HG02938 (cell line): ENCODE measurements around the gene C11orf24.

ENCODE experiments used
- ATAC-seq: cut with Tn5 transposase; IDR thresholded peaks from one replicate; pipeline ENCODE4 v1.9.1; 2021; ENCODE audit warnings: mild to moderate bottlenecking, moderate library complexity; ENCODE audit not compliant: unreplicated experiment

C11orf24 gene

DNA sequence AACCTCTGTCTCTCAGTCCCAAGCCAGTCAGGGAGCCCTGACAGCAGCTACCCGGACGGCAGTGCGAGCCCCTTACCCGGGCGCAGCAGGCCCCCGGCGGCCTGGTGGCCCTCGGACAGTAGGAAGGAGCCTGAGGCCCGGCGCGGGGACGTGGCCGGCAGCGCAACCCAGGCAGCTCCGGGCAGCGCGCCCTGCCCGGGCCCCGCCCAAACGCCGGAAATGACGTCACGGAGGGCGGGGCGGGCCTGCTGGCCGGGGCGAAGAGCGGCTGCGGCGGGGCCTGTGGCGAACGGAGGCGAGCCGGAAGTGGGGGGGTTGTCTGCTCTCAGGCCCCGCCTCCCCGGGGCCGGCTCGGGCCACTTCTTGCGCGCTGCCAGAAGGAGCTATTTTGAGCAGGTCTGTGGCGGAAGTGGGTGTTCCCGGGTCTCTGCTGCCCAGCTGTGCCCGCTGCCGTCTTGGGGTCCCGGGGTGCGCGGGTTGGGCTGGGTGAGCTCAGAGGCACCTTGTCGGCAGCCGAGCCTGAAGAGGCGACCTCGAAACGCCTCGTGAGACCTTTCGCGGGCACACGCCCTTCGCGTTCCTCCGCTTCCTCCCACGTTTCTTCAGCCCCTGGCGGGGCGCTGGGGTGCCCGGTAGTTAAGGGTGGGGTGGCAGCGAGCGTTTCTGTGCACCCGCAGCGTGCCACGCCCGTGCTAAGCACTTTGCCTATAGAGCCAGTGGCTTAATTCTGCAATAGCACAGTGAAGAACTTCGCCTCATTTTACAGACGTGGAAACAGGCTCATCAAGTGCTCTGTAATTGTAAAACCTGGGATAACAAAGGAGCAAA lies at the start of gene C11orf24:
TSS of gene C11orf24 (minus strand) at position 193 of the 828 bp plus-strand sequence. CDS start 8,206 bp downstream, outside the sequence.
- peak; percentile 69 for ATAC-seq

DNA sequence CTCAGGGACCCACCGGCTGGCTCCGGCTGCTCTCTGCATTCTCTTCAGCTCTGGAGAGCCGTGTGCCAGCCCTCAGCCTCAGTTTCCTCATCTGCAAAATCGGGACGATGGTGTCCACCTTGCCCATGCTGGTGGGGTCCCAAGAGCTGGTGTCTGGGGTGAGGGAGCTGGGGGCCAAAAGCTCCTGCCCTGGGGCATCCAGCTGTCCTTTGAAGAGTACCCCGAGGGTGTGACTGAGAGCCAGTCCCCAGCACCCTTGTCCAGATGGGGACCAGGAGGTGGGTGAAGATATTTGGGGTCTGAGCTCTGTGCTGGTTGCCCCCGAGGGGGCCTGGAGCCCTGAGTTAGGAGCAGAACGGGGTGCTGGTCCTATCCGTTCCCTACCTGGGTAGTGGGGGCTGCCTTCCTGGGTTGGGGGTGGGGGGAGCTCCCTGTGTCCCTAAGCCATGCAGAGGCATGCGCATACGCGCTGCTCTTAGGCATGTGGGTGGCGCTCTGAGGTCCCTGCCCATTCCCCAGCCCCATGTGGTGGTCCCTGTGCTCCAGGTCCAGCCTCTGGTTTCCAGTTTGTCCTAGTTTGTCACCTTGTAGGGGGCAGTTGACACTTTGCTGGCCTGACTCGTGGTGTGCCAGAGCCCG lies 45.5 kb upstream of the C11orf24 start:
- ATAC-seq, result no peak

DNA sequence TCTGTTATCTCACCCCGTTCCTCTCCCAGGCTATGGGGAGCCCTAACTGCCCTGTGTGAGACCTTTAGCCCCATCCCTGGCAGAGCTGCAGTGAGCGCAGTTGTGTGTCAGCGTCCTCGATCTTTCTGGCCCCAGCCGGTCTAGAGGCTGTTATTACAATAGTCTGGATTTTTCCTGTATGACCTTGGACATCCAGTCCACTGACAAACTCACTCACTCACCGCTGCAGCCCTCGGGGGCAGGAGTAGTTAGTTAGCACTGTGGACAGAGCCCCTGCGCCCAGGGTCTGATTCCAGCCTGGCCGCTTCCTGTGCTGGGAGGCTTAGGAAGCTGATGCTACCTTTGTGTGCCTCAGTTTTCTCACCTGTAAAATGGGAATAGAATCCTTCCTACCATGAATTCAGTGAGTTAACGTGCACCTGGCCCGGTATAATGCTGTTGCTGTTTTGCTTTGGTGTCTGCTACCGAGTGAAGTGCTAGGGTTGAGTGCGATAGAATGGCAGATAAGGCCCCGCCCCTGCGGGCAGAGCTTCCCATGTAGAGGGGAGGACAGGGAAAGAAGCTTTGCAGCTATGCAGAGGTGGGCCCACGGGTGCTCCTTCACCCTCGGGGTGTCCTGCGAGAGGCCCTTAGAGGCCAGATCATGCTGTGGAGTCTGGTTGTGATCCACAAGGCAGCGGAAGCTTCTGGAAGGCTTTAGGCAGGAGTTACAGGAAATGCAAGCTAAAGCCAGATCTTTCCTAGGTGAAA lies 43.6 kb upstream of the C11orf24 start:
- no peak for ATAC-seq

DNA sequence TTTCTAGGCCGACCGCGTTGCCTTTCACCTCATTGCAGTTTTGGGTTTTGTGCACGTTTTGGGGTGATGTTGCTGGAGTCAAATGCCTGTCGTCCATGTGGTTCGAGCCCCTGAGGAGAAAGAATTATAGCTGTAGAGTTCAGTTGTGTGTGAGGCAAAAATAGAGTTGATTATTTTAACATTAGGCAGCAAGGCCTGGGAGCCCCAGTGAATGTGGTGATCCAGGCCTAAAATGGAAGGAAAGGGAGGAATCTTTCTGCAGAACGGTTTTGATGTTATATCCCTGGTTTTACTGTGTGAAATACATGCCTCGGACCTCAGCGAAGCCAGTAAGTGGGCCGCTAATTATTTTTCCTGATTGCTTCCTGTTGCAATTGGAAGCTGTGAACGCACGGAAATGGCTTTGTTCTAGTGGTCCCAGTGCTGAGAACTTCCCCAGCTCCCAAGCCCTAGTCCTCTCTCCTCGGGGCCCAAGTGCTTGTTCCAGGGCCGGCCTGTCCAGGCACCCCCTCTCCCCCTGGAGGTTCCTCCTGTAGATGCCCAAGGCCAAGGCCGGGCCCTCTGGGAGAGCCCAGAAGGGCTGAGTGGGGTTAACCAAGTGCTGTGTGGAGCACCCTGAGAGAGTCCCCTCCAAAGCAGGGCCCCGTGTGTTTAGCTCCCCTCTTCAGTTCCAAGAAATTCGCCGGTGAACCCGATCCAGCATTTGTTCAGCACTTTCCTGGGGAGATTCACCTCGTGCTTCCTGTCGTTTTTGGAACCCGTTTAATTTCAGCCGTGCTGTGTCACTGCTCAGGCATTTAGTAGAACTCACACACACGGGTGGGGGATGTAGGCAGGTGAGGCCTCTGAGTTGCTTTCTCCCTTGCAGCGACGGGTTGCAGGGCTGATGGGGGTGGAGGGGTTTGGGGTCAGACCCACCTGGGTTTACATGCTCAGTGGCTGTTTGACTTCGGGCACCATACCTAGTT lies 42.7 kb upstream of the C11orf24 start:
- no peak for ATAC-seq

DNA sequence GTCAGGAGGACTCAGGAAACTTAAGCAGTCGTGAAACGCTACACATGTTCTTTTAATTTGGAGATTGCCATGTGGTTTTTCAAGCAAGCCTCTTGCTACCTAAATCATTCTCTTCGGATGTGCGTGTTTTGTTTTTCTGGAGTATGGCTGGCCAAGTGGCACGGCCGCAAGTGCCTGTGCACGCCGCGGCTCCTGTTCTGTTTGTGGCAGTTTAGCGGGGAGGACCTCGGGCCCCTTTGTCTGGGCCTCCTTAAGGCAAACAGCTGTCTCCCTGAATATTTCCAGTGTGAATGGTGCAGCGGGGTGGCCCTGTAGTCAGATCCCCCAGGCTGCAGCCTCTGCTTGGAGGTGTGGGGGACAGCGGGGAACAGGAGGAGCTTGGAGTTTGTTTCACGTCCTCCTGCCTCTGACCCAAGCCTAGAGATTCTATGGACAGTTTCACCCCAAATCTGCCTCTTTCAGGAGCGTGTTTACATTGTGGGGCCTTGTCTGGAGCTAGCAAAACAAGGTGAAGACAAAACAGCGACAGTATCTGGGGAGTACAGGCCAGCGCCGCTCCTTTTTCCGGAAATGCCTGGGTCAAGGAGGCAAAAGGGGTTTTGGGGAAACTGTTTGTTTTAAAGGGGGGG lies 41.9 kb upstream of the C11orf24 start:
- no peak for ATAC-seq

DNA sequence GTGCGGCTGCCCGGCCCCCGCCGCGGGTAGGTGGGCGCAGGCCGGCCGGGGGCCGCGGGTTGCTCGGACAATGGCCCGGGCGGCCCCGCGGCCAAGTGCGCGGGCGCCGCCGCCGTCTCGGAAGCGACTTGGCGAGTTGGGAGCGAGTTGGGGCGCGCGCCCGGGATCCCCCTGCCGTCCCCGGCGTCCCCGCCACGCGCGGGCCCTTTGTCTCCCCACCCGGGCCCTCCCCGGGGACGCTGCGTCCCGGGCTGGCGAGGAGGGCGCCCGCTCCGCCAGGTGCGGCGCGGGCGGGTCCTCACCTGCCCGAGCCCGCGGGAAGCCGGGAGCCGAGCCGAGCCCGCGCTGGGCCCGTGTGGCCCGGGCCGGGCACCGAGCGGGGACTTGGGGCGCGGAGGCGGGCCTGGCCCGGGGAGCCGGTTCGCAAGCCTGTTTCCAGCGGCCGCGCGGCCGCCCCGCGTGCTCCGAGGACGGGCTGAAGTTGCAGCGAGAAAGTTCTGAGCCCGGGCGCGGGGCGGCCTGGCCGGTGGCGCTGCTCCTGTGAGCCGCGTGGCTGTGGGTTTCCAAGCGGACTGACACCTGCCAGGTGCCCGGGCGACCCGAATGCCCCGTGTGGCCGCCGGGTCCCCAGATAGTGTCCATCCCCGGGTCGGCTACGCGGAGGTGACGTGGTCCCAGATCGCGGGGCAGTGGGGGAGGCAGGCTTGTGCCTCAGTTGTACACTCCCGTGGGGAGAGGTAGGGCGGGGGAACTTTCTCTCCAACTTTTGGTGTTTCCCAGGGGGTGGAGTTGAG lies 41.2 kb upstream of the C11orf24 start:
- ATAC-seq, result no peak

DNA sequence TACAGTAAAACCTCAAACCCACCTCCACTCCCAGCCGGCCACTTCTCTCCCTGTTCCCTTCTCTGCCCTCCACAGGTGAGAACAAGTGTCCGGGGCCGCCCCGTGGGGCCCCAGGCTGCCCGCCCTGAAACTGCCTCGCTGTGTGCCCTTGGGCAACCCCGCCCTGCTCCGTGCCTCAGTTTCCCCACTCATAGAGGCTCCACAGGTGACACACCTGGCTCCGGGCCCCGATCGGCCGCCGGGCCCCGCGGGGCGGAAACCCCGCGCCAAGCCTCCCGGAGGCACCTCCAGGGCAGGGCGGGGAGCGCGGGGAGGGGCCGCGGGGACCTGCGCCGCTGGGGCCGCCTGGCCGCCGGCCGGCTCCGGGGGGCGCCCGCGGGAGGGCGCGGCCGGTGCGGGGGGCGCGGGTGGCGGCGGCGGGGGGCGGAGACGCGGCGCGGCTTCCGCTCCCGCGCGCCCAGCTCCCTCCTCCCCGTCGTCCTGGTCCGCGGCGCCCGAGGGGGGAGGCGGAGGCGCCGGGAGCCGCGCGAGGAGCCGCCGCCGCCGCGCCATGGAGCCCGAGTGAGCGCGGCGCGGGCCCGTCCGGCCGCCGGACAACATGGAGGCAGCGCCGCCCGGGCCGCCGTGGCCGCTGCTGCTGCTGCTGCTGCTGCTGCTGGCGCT lies 40.5 kb upstream of the C11orf24 start, which contains the start of gene LRP5:
TSS of gene LRP5 (plus strand) at position 475 of the 663 bp plus-strand sequence. CDS start at position 599, 124 bp downstream.
- ATAC-seq, result no peak

DNA sequence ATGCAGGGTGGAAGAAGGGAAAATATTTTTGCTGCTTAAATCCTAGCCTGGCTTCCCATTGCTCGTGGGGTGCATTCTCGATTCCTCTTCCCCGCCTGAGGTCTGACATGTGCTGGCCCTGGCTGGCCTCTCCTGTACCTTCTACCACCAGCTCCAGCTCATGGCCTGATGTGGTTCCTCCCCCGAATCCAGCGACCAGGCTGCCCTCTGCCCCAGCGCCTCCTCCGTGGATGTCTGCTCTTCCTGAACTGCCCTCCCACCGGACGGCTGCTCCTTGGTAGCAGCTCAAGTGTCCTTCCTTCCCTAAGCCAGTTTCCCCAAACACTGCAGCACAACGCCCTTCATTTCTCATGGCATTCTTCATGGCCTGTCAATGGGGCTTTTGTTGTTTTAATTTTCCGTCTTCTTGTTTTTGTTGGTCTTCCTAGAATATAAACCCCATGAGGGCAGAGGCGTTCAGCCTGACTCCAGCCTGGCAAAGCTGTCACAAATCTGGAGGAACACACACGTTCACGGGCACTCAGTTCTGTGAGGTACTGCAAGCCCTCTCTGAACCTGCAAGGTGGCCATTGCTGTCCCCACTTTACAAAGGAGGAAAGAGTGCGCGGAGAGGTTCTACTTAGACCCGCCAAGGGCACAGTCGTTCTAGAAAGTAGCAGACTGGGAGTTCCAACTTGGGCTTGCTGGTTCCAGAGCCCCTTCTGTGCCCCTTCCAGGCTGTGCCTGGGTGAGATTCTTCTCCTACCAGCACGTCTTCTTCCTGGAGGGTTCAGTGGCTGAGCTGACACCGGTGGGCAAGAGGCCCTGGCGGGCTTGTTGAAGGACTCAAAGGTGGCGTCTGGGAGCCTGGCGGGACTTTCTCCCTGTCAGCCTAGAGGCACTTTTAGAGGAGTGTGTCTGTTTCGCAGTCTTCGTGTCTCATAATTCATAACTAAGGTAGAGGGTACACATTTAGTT lies 39.7 kb upstream of the C11orf24 start:
- no peak for ATAC-seq

DNA sequence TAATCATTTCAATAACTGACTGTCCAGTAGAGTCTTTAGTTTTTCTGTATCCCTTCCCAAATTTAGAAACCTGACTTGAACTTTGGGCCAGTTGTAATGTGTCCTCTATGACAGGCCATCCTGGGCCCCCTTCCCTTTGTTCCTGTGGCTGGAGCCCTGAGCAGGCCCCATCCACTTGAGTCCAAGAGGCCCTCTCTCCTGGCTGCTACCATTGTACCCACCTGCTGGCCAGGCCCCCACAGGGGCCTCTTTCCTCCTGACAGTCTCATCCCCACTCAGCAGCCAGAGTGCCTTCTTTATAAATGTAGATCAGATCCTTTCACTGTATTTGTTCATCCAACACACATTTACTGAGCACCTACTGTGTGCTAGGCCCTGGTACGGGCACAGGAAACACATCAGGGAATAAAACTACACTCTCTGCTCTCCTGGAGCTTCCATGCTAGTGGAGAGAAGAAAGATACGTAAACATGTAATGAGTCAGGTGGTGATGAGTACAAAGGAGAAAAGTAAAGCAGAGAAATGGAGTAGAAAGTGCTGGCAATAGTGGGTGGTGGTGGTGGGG lies 37.9 kb upstream of the C11orf24 start:
- no peak for ATAC-seq

DNA sequence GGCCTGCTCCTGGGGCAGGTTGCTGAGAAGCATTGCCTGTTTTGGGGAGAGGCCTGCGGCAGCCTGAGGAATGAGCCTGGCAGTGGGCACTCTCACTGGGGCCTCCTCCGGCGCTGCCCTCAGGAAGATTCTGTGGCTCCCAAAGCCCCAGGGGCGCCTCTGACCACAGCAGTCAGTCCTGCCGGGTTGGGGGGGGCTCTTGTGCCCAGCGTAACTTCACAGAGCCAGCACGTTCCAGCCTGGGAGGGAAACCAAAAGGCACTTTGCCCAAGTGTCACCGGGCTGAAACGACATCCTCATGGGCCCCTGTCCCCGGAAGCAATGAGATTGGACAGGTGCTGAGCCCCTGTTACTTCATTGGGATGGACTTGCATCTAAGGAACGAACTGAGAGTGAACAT lies 36.3 kb upstream of the C11orf24 start:
- no peak for ATAC-seq

DNA sequence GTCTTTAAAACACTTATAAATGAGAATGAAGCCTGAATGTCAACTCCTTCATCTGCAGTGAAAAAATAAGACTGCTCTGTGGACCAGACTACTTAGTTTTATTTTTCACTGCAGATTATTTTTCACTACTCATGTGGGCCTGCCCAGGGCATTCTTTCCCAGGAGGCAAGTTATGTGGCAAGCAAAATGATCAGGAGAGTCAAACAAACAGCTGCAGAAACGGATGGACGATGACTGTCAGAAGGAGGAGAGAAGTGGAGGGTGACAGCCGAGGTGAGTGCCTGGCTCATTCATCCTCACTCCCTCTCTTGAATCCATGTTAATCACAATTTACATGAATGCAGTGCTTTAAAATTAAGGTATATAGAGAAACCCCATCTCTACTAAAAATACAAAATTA lies 34.9 kb upstream of the C11orf24 start:
- no peak for ATAC-seq

DNA sequence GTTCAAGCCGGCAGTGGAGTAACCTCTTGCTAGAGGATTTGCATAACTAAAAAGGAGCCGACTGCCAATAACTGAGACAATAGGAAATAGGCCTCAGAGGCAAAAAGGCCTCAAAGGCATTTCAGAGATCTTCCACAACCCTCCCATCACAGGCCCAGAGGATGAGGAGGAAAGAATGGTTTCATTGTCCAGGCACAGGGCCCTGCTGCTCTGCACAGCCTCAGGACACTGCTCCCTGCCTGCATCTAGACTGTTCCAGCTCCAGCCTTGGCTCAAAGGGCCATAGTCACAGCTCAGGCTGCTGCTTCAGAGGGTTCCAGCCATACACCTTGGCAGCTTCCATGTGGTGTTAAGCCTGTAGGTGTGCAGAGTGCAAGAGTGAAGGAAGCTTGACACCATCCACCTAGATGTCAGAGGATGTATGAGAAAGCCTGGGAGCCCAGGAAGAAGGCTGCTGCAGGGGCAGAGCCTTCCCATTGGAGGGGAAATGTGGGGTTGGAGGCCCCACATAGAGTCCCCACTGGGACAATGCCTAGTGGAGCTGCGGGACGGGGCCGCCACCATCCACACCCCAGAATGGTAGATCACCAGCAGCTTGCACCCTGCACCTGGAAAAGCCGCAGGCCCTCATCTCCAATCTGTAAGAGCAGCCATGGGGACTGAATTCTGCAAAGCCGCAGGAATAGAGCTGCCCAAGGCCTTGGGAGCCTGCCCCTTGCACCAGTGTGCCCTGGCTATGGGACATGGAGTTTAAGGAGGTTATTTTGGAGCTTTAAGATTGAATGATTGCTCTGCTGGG lies 32.4 kb upstream of the C11orf24 start:
- ATAC-seq, result no peak

DNA sequence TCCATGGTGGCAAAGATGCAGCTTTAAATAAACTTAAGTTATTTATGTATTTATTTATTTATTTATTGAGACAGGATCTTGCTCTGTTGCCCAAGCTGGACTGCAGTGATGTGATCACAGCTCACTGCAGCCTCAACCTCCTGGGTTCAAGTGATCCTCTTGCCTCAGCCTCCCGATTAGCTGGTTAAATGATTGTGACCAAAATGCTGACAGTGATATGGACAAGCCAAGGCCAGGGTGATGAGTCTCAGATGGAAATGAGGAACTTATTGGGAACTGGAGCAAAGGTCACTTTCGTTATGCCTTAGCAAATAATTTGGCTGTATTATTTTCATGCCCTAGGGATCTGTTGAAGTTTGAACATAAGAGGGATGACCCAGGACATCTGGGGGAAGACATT lies 31.3 kb upstream of the C11orf24 start:
- no peak for ATAC-seq

DNA sequence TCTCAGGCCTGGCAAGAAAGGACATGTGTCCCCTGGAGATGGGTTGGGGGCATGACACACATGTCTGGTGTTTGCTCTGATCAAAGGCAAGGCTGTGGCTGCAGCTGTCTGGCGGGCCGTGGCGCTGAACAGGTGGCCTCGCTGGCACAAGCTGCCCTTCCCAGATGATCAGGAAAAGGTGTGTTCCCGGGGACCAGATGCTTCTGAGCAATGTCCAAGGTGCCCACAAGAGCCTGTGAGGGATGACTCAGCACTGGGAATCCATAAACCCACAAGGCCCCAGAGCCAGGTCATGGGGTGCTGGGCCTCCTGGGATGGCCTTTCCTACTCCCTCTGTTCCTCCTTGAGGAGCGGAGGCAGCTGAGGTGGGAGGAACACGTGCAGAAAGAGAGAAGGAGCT lies 30.9 kb upstream of the C11orf24 start:
- no peak for ATAC-seq

DNA sequence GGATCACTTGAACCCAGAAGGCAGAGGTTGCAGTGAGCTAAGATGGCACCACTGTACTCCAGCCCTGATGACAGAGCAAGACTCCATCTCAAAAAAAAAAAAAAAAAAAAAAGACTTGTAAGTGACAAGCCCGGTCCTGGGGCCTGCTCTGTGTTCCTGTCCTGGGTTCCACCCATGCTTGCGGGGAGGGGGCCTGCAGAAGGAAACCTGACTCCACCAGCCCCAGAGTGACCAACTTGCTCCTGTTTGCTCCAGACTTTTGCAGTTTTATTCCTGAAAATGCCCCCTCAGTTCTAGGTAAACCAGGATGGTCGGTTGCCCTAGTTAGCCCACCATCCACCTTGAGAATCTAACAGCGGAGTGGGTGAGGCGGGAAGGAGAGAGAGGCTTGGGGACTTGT lies 30.5 kb upstream of the C11orf24 start:
- ATAC-seq, result no peak

DNA sequence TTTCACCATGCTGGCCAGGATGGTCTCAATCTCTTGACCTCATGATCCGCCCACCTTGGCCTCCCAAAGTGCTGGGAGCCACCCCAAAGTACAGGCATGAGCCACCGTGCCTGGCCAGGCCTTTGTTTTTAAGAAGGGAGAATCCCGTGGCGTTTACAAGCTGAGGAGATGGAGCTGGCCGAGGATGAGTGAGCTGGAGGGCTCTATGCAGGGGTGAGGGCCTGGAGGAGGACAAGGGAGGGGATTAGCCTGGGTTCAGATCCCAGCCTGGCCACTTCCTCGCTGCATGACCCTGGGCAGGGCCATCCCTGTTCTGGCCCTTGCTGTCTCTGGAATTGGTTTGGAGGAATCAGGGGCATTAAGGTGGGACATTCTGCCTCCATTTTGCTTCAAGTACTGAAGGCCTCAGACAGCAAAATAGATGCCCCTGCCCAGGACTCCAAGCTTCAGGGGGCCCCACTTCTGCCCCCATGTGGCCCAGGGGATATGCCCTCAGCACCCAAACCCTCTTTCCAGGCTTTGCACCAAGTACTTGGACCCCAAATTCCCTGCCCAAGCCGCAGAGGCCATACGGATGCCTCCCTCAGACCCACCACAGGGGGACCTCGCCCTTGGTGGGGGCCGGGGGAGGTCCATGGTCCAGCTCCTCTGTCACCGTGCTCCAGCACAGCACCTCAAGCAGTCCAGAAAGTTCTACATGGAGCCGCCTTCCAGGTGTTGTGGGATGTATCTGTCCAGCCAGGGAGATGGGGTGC lies 28.5 kb upstream of the C11orf24 start:
- ATAC-seq, result no peak
